ENCODE data around the gene BTBD9.

Gene BTBD9

GRCh38 chr6:38617856-38618255, 21.9 kb downstream of the BTBD9 start:
- Histone ChIP-seq H3K27me3 (replicated peaks; ENCODE audit: control insufficient read depth, insufficient read depth, low read length) (no peaks in the 10 kb centered on the region), H3K36me3 (ENCODE audit: control insufficient read depth, insufficient read depth, low read length) (no peaks in the 10 kb centered on the region), H3K4me3 (replicated peaks; ENCODE audit: low read depth, low read length) (no peak overlapping the region)
- no peak for TF ChIP-seq CTCF (IDR thresholded peaks at IDR 0.05; ENCODE audit: insufficient read depth, low read length, poor library complexity, severe bottlenecking)
- no peak for DNase-seq (ENCODE audit: extremely low read depth, insufficient read length)

- no peak for TF ChIP-seq CTCF (IDR thresholded peaks at IDR 0.05; ENCODE audit: insufficient read depth, low read length, poor library complexity, severe bottlenecking)
- Histone ChIP-seq H3K4me3 (replicated peaks; ENCODE audit: low read depth, low read length) (no peak overlapping the region), H3K36me3 (ENCODE audit: control insufficient read depth, insufficient read depth, low read length) (no peaks in the 10 kb centered on the region), H3K27me3 (replicated peaks; ENCODE audit: control insufficient read depth, insufficient read depth, low read length) (no peaks in the 10 kb centered on the region)
- DNase-seq (ENCODE audit: extremely low read depth, insufficient read length), result no peak
Measured at GRCh38 chr6:38612143-38612965, 27.4 kb downstream of the BTBD9 start.

- no peak for TF ChIP-seq CTCF (IDR thresholded peaks at IDR 0.05; ENCODE audit: insufficient read depth, low read length, poor library complexity, severe bottlenecking)
- no peaks in the 10 kb centered on the region; the same call in 1 of the 2 replicates for H3K36me3 ChIP-seq (ENCODE audit: control insufficient read depth, insufficient read depth, low read length)
- no peak for DNase-seq (ENCODE audit: extremely low read depth, insufficient read length)
- no peaks in the 10 kb centered on the region for H3K27me3 ChIP-seq (replicated peaks; ENCODE audit: control insufficient read depth, insufficient read depth, low read length)
- no peak overlapping the region for H3K4me3 ChIP-seq (replicated peaks; ENCODE audit: low read depth, low read length)
Measured at GRCh38 chr6:38610050-38610625, 29.6 kb downstream of the BTBD9 start.

GRCh38 chr6:38604700-38605099, 35.0 kb downstream of the BTBD9 start:
- no peak overlapping the region for H3K4me3 ChIP-seq (replicated peaks; ENCODE audit: low read depth, low read length)
- no peak for TF ChIP-seq CTCF (IDR thresholded peaks at IDR 0.05; ENCODE audit: insufficient read depth, low read length, poor library complexity, severe bottlenecking)
- no peaks in the 10 kb centered on the region; the same call in 1 of the 2 replicates for H3K36me3 ChIP-seq (ENCODE audit: control insufficient read depth, insufficient read depth, low read length)
- H3K27me3 ChIP-seq (replicated peaks; ENCODE audit: control insufficient read depth, insufficient read depth, low read length), result no peaks in the 10 kb centered on the region
- DNase-seq (ENCODE audit: extremely low read depth, insufficient read length), result no peak

- no peak for DNase-seq (ENCODE audit: extremely low read depth, insufficient read length)
Measured at GRCh38 chr6:38603966-38604365, 35.8 kb downstream of the BTBD9 start.

More at GRCh38 chr6:38603966-38604365, 35.8 kb downstream of the BTBD9 start:
- Histone ChIP-seq H3K27me3 (replicated peaks; ENCODE audit: control insufficient read depth, insufficient read depth, low read length) (no peaks in the 10 kb centered on the region), H3K36me3 (ENCODE audit: control insufficient read depth, insufficient read depth, low read length) (no peaks in the 10 kb centered on the region; the same call in 1 of the 2 replicates), H3K4me3 (replicated peaks; ENCODE audit: low read depth, low read length) (no peak overlapping the region)
- TF ChIP-seq CTCF (IDR thresholded peaks at IDR 0.05; ENCODE audit: insufficient read depth, low read length, poor library complexity, severe bottlenecking), result no peak

Data from GM06990 (cell line).